ENCODE data around the gene RPL36AL. TPM values are rescaled to one million over a fixed set of nuclear protein-coding genes. Genes with fewer than 3 reads are reported as not detected.

RPL36AL gene
- total and polyA plus RNA-seq, 2 experiments from 2014 or later: 92.5 to 253 TPM

GRCh38 chr14:49598485-49599300 is 21.7 kb downstream of the RPL36AL start, which contains the start of gene LRR1:
LRR1 (plus strand) TSS chr14:49598940; CDS start chr14:49599021, 81 bp downstream.
- H3K27ac ChIP-seq: peak within 1 kb of the TSS; percentile 91
- H3K9me3 ChIP-seq (ENCODE audit: low read depth): no peaks in the 10 kb centered on the region
- peak within 1 kb of the TSS; percentile 98 for H3K4me2 ChIP-seq (ENCODE audit: unreplicated experiment)
- peak within 1 kb of the TSS; percentile 87 for H3K4me3 ChIP-seq
- no peaks in the 10 kb centered on the region for H3K4me1 ChIP-seq (ENCODE audit: insufficient read depth)
- H2AFZ ChIP-seq: peak within 1 kb of the TSS; percentile 90
- peaks cover 47% of the 10 kb centered on the region for H3K79me2 ChIP-seq (ENCODE audit: insufficient read depth)
- H3K27me3 ChIP-seq (replicated peaks; ENCODE audit: insufficient read depth): no peaks in the 10 kb centered on the region
- 0% methylated on average over 62 to 71 of the region's 77 CpGs for WGBS, 2 experiments (ENCODE audit: low coverage in 1 of 2, low lambda C conversion rate in 2 of 2, missing lambda C conversion rate in 2 of 2)
- peaks cover 4% of the 10 kb centered on the region; the same call in 1 of the 2 replicates for H3F3A ChIP-seq (ENCODE audit: insufficient read depth)
- no peaks in the 10 kb centered on the region for H4K20me1 ChIP-seq (ENCODE audit: insufficient read depth)
- no peaks in the 10 kb centered on the region for H3K9me2 ChIP-seq (ENCODE audit: insufficient read depth)
- DNase-seq: peak; percentile 93
- peaks cover 5% of the 10 kb centered on the region; the same call in 1 of the 2 replicates for H3K36me3 ChIP-seq (ENCODE audit: low read depth)
- peak within 1 kb of the TSS; percentile 93 for H3K9ac ChIP-seq
- in situ Hi-C loops (cut with MboI): no loop called here
- TF ChIP-seq EZH2phosphoT487 (IDR thresholded peaks at IDR 0.05; ENCODE audit: insufficient read depth, low read depth): no peak
- no peak for TF ChIP-seq EZH2 (IDR thresholded peaks at IDR 0.05; ENCODE audit: insufficient read depth, poor library complexity, severe bottlenecking)

- no peak for DNase-seq
- no peaks in the 10 kb centered on the region for H4K20me1 ChIP-seq (ENCODE audit: insufficient read depth)
- no peaks in the 10 kb centered on the region for H3K9me2 ChIP-seq (ENCODE audit: insufficient read depth)
- WGBS, 2 experiments (ENCODE audit: low coverage in 1 of 2, low lambda C conversion rate in 2 of 2, missing lambda C conversion rate in 2 of 2): 1% methylated on average over 15 of the region's 15 CpGs
- H3K9me3 ChIP-seq (ENCODE audit: low read depth): no peaks in the 10 kb centered on the region
- H2AFZ ChIP-seq: peak overlapping the region; percentile 90
- no peaks in the 10 kb centered on the region for H3K4me1 ChIP-seq (ENCODE audit: insufficient read depth)
- in situ Hi-C loops (cut with MboI): no loop called here
- TF ChIP-seq EZH2phosphoT487 (IDR thresholded peaks at IDR 0.05; ENCODE audit: insufficient read depth, low read depth) (no peak), EZH2 (IDR thresholded peaks at IDR 0.05; ENCODE audit: insufficient read depth, poor library complexity, severe bottlenecking) (no peak)
- H3K36me3 ChIP-seq (ENCODE audit: low read depth): peaks cover 5% of the 10 kb centered on the region; the same call in 1 of the 2 replicates
- peak overlapping the region; percentile 87 for H3K4me3 ChIP-seq
- H3K79me2 ChIP-seq (ENCODE audit: insufficient read depth): peaks cover 47% of the 10 kb centered on the region
- peaks cover 4% of the 10 kb centered on the region; the same call in 1 of the 2 replicates for H3F3A ChIP-seq (ENCODE audit: insufficient read depth)
- peak overlapping the region; percentile 91 for H3K27ac ChIP-seq
- peak overlapping the region; percentile 93 for H3K9ac ChIP-seq
- H3K4me2 ChIP-seq (ENCODE audit: unreplicated experiment): peak overlapping the region; percentile 97
- H3K27me3 ChIP-seq (replicated peaks; ENCODE audit: insufficient read depth): no peaks in the 10 kb centered on the region
These were observed 22.3 kb downstream of the RPL36AL start for GRCh38 chr14:49598189-49598484.

GRCh38 chr14:49594347-49595091 is 25.9 kb downstream of the RPL36AL start:
- Histone ChIP-seq H3K4me2 (ENCODE audit: unreplicated experiment) (no peak overlapping the region), H3K9ac (no peak overlapping the region), H3K4me3 (no peak overlapping the region), H3K9me2 (ENCODE audit: insufficient read depth) (no peaks in the 10 kb centered on the region), H3K4me1 (ENCODE audit: insufficient read depth) (no peaks in the 10 kb centered on the region), H3K36me3 (ENCODE audit: low read depth) (no peaks in the 10 kb centered on the region), H3K27me3 (replicated peaks; ENCODE audit: insufficient read depth) (no peaks in the 10 kb centered on the region), H4K20me1 (ENCODE audit: insufficient read depth) (no peaks in the 10 kb centered on the region), H3K27ac (no peak overlapping the region), H3F3A (ENCODE audit: insufficient read depth) (peaks cover 4% of the 10 kb centered on the region; the same call in 1 of the 2 replicates), H3K79me2 (ENCODE audit: insufficient read depth) (peaks cover 19% of the 10 kb centered on the region), H2AFZ (no peak overlapping the region), H3K9me3 (ENCODE audit: low read depth) (no peaks in the 10 kb centered on the region)
- WGBS, 2 experiments (ENCODE audit: low coverage in 1 of 2, low lambda C conversion rate in 2 of 2, missing lambda C conversion rate in 2 of 2): 23 to 27% methylated on average over 4 of the region's 4 CpGs
- DNase-seq: peak; percentile 27
- TF ChIP-seq EZH2 (IDR thresholded peaks at IDR 0.05; ENCODE audit: insufficient read depth, poor library complexity, severe bottlenecking): no peak
- no peak for TF ChIP-seq EZH2phosphoT487 (IDR thresholded peaks at IDR 0.05; ENCODE audit: insufficient read depth, low read depth)
- in situ Hi-C loops (cut with MboI): no loop called here

GRCh38 chr14:49593016-49593415 is 27.4 kb downstream of the RPL36AL start:
- in situ Hi-C loops (cut with MboI): no loop called here
- WGBS, 2 experiments (ENCODE audit: low coverage in 1 of 2, low lambda C conversion rate in 2 of 2, missing lambda C conversion rate in 2 of 2): 90 to 93% methylated on average over 3 of the region's 3 CpGs
- Histone ChIP-seq H3K9me2 (ENCODE audit: insufficient read depth) (no peaks in the 10 kb centered on the region), H3K36me3 (ENCODE audit: low read depth) (no peaks in the 10 kb centered on the region), H3K4me1 (ENCODE audit: insufficient read depth) (no peaks in the 10 kb centered on the region), H3K9me3 (ENCODE audit: low read depth) (no peaks in the 10 kb centered on the region), H3F3A (ENCODE audit: insufficient read depth) (0 out of 2 replicates have a peak, but pooled peaks cover 4% of the 10 kb centered on the region), H2AFZ (no peak overlapping the region), H3K4me2 (ENCODE audit: unreplicated experiment) (no peak overlapping the region), H3K27ac (no peak overlapping the region), H3K9ac (no peak overlapping the region), H3K79me2 (ENCODE audit: insufficient read depth) (peaks cover 11% of the 10 kb centered on the region), H3K4me3 (no peak overlapping the region), H4K20me1 (ENCODE audit: insufficient read depth) (no peaks in the 10 kb centered on the region), H3K27me3 (replicated peaks; ENCODE audit: insufficient read depth) (no peaks in the 10 kb centered on the region)
- no peak for DNase-seq
- TF ChIP-seq EZH2phosphoT487 (IDR thresholded peaks at IDR 0.05; ENCODE audit: insufficient read depth, low read depth) (no peak), EZH2 (IDR thresholded peaks at IDR 0.05; ENCODE audit: insufficient read depth, poor library complexity, severe bottlenecking) (no peak)

Data from GM23248 (cell line).